Astrocyte (in vitro differentiated cells and primary cell): ENCODE measurements around the gene RFTN1. TPM values are rescaled to one million over a fixed set of nuclear protein-coding genes. Genes with fewer than 3 reads are reported as not detected.

Source experiments
- DNase-seq: peaks from one replicate; pipeline ENCODE4 v3.0.0-alpha.2; 2010; ENCODE audit warnings: low read depth
- FAIRE-seq: peaks from 2 replicates; lab custom pipeline; 2011; peaks lifted over from hg19 to GRCh38; lab: Jason Lieb, UNC
- H2AFZ ChIP-seq: 2 replicates; pipeline ENCODE4 v1.6.0; 2012; ENCODE audit warnings: low read depth, low read length, inconsistent platforms
- H3K27ac ChIP-seq: 2 replicates; pipeline ENCODE4 v1.5.1; 2011; ENCODE audit warnings: low read depth, low read length, inconsistent platforms
- H3K27me3 ChIP-seq: 2 replicates; pipeline ENCODE4 v1.6.0; 2011; ENCODE audit warnings: low read length, inconsistent platforms; ENCODE audit not compliant: insufficient read depth
- H3K36me3 ChIP-seq: 2 replicates; pipeline ENCODE4 v1.5.1; 2011; ENCODE audit warnings: low read length, inconsistent platforms; ENCODE audit not compliant: insufficient read depth
- H3K4me1 ChIP-seq: 2 replicates; pipeline ENCODE4 v1.5.1; 2011; ENCODE audit warnings: low read length, inconsistent platforms; ENCODE audit not compliant: insufficient read depth
- H3K4me2 ChIP-seq: 2 replicates; pipeline ENCODE4 v1.6.0; 2012; ENCODE audit warnings: low read length, inconsistent platforms
- H3K4me3 ChIP-seq: 2 replicates; pipeline ENCODE4 v1.5.1; 2011; ENCODE audit warnings: low read depth, mild to moderate bottlenecking, low read length, inconsistent platforms; ENCODE audit not compliant: insufficient read depth
- H3K79me2 ChIP-seq: 2 replicates; pipeline ENCODE4 v1.6.0; 2012; ENCODE audit warnings: mild to moderate bottlenecking, low read length, inconsistent platforms; ENCODE audit not compliant: insufficient read depth
- H3K9ac ChIP-seq: 2 replicates; pipeline ENCODE4 v1.6.0; 2012; ENCODE audit warnings: mild to moderate bottlenecking, low read length, inconsistent platforms
- H3K9me3 ChIP-seq: 2 replicates; pipeline ENCODE4 v1.5.1; 2012; ENCODE audit warnings: low read depth, mild to moderate bottlenecking, low read length, inconsistent platforms; ENCODE audit not compliant: insufficient read depth
- H4K20me1 ChIP-seq: 2 replicates; pipeline ENCODE4 v1.6.0; 2012; ENCODE audit warnings: low read length, inconsistent platforms; ENCODE audit not compliant: insufficient read depth
- H3K27ac Mint-ChIP-seq: one replicate; pipeline ENCODE4 v1.8.0; 2021; ENCODE audit warnings: mild to moderate bottlenecking, mixed read lengths; ENCODE audit not compliant: unreplicated experiment
- H3K27me3 Mint-ChIP-seq: one replicate; pipeline ENCODE4 v1.8.0; 2021; ENCODE audit warnings: low read depth, mixed read lengths; ENCODE audit not compliant: unreplicated experiment
- H3K36me3 Mint-ChIP-seq: one replicate; pipeline ENCODE4 v1.8.0; 2021; ENCODE audit warnings: low read depth, mixed read lengths; ENCODE audit not compliant: unreplicated experiment
- H3K4me1 Mint-ChIP-seq: one replicate; pipeline ENCODE4 v1.8.0; 2021; ENCODE audit warnings: low read depth, mixed read lengths; ENCODE audit not compliant: unreplicated experiment
- H3K4me3 Mint-ChIP-seq: one replicate; pipeline ENCODE4 v1.8.0; 2021; ENCODE audit warnings: mild to moderate bottlenecking, moderate library complexity, mixed read lengths; ENCODE audit not compliant: unreplicated experiment
- H3K9me3 Mint-ChIP-seq: one replicate; pipeline ENCODE4 v1.8.0; 2021; ENCODE audit warnings: mild to moderate bottlenecking, mixed read lengths; ENCODE audit not compliant: unreplicated experiment
- CTCF ChIP-seq: IDR thresholded peaks from 2 replicates; pipeline ENCODE4 v1.5.1; 2011; ENCODE audit warnings: low read depth, mild to moderate bottlenecking, inconsistent platforms, low read length, moderate library complexity; ENCODE audit not compliant: insufficient read depth
- EZH2 ChIP-seq: IDR thresholded peaks from 2 replicates; pipeline ENCODE4 v1.6.1; 2012; ENCODE audit warnings: mild to moderate bottlenecking, low read length, inconsistent platforms; ENCODE audit not compliant: insufficient read depth
- total RNA-seq: library from RNA; stranded (reverse); gene quantifications from 2 replicates; pipeline ENCODE4 v1.2.1, GENCODE V29; 2021

Gene RFTN1
- total RNA-seq, 1 donor from 2014 or later = 49.5 TPM

- peaks cover 19% of the 10 kb centered on the region for H3K36me3 Mint-ChIP-seq
- no peaks in the 10 kb centered on the region for H3K27me3 ChIP-seq
- H3K4me2 ChIP-seq = no peak overlapping the region
- no peak overlapping the region for H3K27ac Mint-ChIP-seq
- H3K36me3 ChIP-seq = peaks cover 4% of the 10 kb centered on the region
- DNase-seq = no peak
- TF ChIP-seq CTCF (no peak), EZH2 (no peak)
- no peak for FAIRE-seq
- no peaks in the 10 kb centered on the region for H3K4me1 ChIP-seq
- no peak overlapping the region for H3K4me3 Mint-ChIP-seq
- peaks cover 5% of the 10 kb centered on the region for H3K4me1 Mint-ChIP-seq
- H2AFZ ChIP-seq = no peak overlapping the region
- no peak overlapping the region for H3K27ac ChIP-seq
- H3K9ac ChIP-seq = no peak overlapping the region
- no peaks in the 10 kb centered on the region for H3K9me3 ChIP-seq
- peaks cover 5% of the 10 kb centered on the region for H3K79me2 ChIP-seq
- peaks cover 66% of the 10 kb centered on the region for H4K20me1 ChIP-seq
- H3K9me3 Mint-ChIP-seq = no peaks in the 10 kb centered on the region
- no peaks in the 10 kb centered on the region for H3K27me3 Mint-ChIP-seq
- H3K4me3 ChIP-seq = no peak overlapping the region
Observed at GRCh38 chr3:16409032-16409431, 104.5 kb downstream of the RFTN1 start.

GRCh38 chr3:16407366-16407765 is 106.1 kb downstream of the RFTN1 start:
- no peaks in the 10 kb centered on the region for H3K27me3 Mint-ChIP-seq
- H3K27ac Mint-ChIP-seq = no peak overlapping the region
- Histone ChIP-seq H3K4me3 (no peak overlapping the region), H3K27me3 (no peaks in the 10 kb centered on the region), H3K4me2 (no peak overlapping the region), H3K27ac (no peak overlapping the region), H3K9ac (no peak overlapping the region), H3K36me3 (peaks cover 4% of the 10 kb centered on the region), H3K4me1 (no peaks in the 10 kb centered on the region), H2AFZ (no peak overlapping the region), H3K9me3 (no peaks in the 10 kb centered on the region), H4K20me1 (peaks cover 58% of the 10 kb centered on the region), H3K79me2 (peaks cover 6% of the 10 kb centered on the region)
- no peak overlapping the region for H3K4me3 Mint-ChIP-seq
- H3K4me1 Mint-ChIP-seq = peaks cover 8% of the 10 kb centered on the region
- DNase-seq (no peak), FAIRE-seq (no peak)
- TF ChIP-seq CTCF = no peak
- no peak for TF ChIP-seq EZH2
- peaks cover 19% of the 10 kb centered on the region for H3K36me3 Mint-ChIP-seq
- H3K9me3 Mint-ChIP-seq = no peaks in the 10 kb centered on the region

DNA sequence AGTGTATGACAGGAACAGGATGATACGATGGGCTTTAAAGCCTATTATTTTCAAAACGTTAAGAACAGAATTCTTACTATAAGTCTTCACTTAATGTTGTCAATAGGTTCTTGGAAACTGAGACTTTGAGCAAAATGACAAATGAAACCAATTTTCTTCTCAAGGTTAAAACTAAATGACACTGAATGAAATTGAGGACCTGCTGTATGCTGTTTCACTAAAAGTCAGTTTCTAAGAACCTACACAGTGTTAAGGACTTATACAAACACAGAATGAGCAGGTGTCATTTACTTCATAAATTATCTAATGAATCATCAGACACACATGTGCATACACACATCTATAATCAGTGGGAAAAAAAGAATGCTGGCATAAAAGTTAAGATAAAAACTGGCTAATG is 106.9 kb downstream of the RFTN1 start:
- no peak for DNase-seq
- Histone ChIP-seq H3K9ac (no peak overlapping the region), H3K9me3 (no peaks in the 10 kb centered on the region), H4K20me1 (peaks cover 60% of the 10 kb centered on the region), H3K79me2 (peaks cover 11% of the 10 kb centered on the region), H3K27me3 (no peaks in the 10 kb centered on the region), H3K4me1 (no peaks in the 10 kb centered on the region), H3K36me3 (peaks cover 4% of the 10 kb centered on the region), H3K4me3 (no peak overlapping the region), H3K4me2 (no peak overlapping the region), H2AFZ (no peak overlapping the region), H3K27ac (no peak overlapping the region)
- Mint-ChIP-seq H3K9me3 (peaks cover 1% of the 10 kb centered on the region), H3K36me3 (peaks cover 20% of the 10 kb centered on the region), H3K4me1 (peaks cover 12% of the 10 kb centered on the region), H3K27ac (no peak overlapping the region), H3K4me3 (no peak overlapping the region), H3K27me3 (no peaks in the 10 kb centered on the region)
- FAIRE-seq = no peak
- TF ChIP-seq CTCF (no peak), EZH2 (no peak)
